ENCODE measurements around the gene ARHGAP5.

DNA sequence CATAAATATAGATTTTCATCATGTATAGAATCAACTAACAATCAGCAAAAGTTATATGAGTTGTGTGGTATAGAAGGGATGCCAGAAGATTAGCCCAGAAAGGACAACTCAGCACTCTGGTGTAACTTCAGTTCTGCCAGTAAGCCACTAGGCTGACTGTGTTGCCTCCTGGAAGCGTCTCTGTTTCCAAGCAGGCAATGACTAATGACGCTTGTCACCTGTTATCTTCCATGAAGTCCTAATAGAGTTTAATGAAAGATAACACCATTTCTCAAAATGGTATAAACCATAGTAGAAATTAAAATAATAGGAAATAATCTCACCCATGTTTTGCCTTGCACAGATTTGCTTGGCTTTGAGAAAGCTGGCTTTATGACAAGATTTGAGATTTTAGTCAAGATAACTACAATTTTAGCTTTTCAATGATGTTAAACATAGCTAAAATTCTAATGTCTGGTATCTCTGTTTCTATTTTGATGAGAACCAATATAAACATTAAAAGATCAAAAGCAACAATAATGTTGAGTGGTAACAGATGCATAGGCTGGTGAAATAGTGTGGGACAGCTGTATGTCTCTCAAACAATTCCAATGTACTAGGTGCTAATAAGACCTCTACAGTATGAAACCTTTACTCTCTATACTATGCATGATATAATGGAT, 115.7 kb downstream of the ARHGAP5 start:
- TF ChIP-seq, protein P1, sequence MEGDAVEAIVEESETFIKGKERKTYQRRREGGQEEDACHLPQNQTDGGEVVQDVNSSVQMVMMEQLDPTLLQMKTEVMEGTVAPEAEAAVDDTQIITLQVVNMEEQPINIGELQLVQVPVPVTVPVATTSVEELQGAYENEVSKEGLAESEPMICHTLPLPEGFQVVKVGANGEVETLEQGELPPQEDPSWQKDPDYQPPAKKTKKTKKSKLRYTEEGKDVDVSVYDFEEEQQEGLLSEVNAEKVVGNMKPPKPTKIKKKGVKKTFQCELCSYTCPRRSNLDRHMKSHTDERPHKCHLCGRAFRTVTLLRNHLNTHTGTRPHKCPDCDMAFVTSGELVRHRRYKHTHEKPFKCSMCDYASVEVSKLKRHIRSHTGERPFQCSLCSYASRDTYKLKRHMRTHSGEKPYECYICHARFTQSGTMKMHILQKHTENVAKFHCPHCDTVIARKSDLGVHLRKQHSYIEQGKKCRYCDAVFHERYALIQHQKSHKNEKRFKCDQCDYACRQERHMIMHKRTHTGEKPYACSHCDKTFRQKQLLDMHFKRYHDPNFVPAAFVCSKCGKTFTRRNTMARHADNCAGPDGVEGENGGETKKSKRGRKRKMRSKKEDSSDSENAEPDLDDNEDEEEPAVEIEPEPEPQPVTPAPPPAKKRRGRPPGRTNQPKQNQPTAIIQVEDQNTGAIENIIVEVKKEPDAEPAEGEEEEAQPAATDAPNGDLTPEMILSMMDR (IDR thresholded peaks at IDR 0.05; ENCODE audit: low read depth, low read length, poor library complexity, severe bottlenecking): no peak
- no peak for TF ChIP-seq EZH2phosphoT487 (IDR thresholded peaks at IDR 0.05; ENCODE audit: borderline replicate concordance, low read length)

All from DOHH2 (cell line).